NB4 (cell line): ENCODE measurements around the gene INSM1.

Experiments
- DNase-seq: peaks from one replicate; pipeline ENCODE4 v3.0.0; 2010; ENCODE audit warnings: low read depth
- H3K4me3 ChIP-seq: one replicate; pipeline ENCODE4 v1.5.1; 2011; ENCODE audit warnings: mild to moderate bottlenecking, low read depth, low read length, moderate library complexity
- CTCF ChIP-seq: IDR thresholded peaks from one replicate; pipeline ENCODE4 v1.5.1; 2012; ENCODE audit warnings: low read depth, low read length
- MAX ChIP-seq: IDR thresholded peaks from 2 replicates; pipeline ENCODE4 v1.6.1; 2011; ENCODE audit warnings: low read depth, low read length
- MYC ChIP-seq: IDR thresholded peaks from 2 replicates; pipeline ENCODE4 v1.6.1; 2011; ENCODE audit warnings: low read depth, low read length
- POLR2A ChIP-seq: IDR thresholded peaks from 2 replicates; pipeline ENCODE4 v1.6.1; 2011; ENCODE audit warnings: mild to moderate bottlenecking; ENCODE audit not compliant: insufficient read length; ENCODE audit errors: extremely low read depth

INSM1 gene

GRCh38 chr20:20406306-20406705, 38.4 kb downstream of the INSM1 start:
- DNase-seq: no peak
- no peak overlapping the region for H3K4me3 ChIP-seq
- no peak for TF ChIP-seq POLR2A
- no peak for TF ChIP-seq MYC
- no peak for TF ChIP-seq MAX
- TF ChIP-seq CTCF: no peak

GRCh38 chr20:20407891-20408805, 40.2 kb downstream of the INSM1 start:
- peak; percentile 25 for DNase-seq
- no peak overlapping the region for H3K4me3 ChIP-seq
- TF ChIP-seq CTCF: no peak
- no peak for TF ChIP-seq POLR2A
- TF ChIP-seq MYC: no peak

GRCh38 chr20:20409331-20409730, 41.4 kb downstream of the INSM1 start:
- no peak overlapping the region for H3K4me3 ChIP-seq
- DNase-seq: no peak
- TF ChIP-seq POLR2A (no peak), MYC (no peak), MAX (no peak), CTCF (no peak)

- H3K4me3 ChIP-seq: no peak overlapping the region
- TF ChIP-seq CTCF (no peak), MYC (no peak), MAX (no peak), POLR2A (no peak)
- no peak for DNase-seq
These were observed 42.8 kb downstream of the INSM1 start for GRCh38 chr20:20410678-20411077.

- no peak overlapping the region for H3K4me3 ChIP-seq
- no peak for DNase-seq
- TF ChIP-seq POLR2A (no peak), MAX (no peak)
These were observed 43.5 kb downstream of the INSM1 start for GRCh38 chr20:20411402-20411801.

- TF ChIP-seq MAX (no peak), MYC (no peak), POLR2A (no peak), CTCF (no peak)
- H3K4me3 ChIP-seq: no peak overlapping the region
- DNase-seq: no peak
These were observed 43.9 kb downstream of the INSM1 start for GRCh38 chr20:20411836-20412235.
